Astrocyte of the cerebellum (primary cell): ENCODE measurements around the gene CLEC2A.

Experiments used
- DNase-seq: peaks from one replicate; pipeline ENCODE4 v3.0.0-alpha.2; 2011; ENCODE audit warnings: low read depth
- H3K4me3 ChIP-seq: 2 replicates; pipeline ENCODE4 v1.5.1; 2011; ENCODE audit warnings: mild to moderate bottlenecking, low read depth, low read length, moderate library complexity
- CTCF ChIP-seq: IDR thresholded peaks from 2 replicates; pipeline ENCODE4 v1.5.1; 2012; ENCODE audit warnings: low read length, low read depth, moderate library complexity, mild to moderate bottlenecking; ENCODE audit errors: missing control alignments
- in situ Hi-C: cut with HindIII; loops from 2 replicates; pipeline ENCODE4 v1.10.0; 2017; ENCODE audit warnings: low sequenced_read_pairs

The CLEC2A gene

GRCh38 chr12:9925705-9926393 is 6.3 kb downstream of the CLEC2A start:
- in situ Hi-C loops, result no loop called here
- no peak overlapping the region for H3K4me3 ChIP-seq
- peak; percentile 50 for TF ChIP-seq CTCF
- peak; percentile 16 for DNase-seq

DNA sequence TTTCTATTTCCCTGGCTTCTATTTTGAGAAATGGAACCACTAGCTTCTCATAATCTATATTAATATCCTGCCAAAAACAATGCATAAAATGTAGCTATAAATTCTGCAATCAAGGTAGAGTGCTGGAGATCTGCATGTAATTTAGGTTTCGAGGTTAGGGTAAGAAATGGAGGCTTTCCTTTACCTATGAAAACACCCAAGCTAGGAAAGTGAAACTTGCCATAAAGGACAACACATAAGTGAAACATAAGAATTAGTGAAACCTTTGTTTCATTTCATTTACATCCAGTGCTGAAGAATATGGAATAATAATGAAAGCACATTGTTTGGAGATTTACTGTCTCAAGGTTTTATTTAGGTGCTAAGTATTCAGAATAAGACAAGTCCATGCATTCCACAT is 9.7 kb downstream of the CLEC2A start:
- no peak for DNase-seq
- H3K4me3 ChIP-seq, result no peak overlapping the region
- no peak for TF ChIP-seq CTCF
- in situ Hi-C loops, result no loop called here

DNA sequence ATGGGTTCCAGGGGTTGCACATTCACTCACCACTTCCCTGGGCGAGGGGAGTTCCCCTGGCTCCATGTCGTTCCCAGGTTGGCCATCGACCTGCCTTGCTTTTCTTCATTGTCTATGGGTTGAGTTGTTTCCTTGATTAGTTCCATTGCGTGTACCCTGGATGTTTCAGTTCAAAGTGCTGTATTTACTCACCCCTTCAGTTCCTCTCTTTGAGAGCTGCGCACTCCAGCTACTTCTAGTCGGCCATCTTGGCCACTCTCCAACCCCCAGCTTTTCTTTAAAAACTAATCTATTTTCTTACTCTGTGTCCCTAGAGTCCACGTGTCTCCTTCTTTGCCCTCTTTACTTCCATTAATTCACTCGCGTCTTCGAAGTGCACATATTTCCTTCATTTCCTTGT is 11.7 kb downstream of the CLEC2A start:
- H3K4me3 ChIP-seq, result no peak overlapping the region
- TF ChIP-seq CTCF, result no peak
- DNase-seq, result no peak
- in situ Hi-C loops, result no loop called here

DNA sequence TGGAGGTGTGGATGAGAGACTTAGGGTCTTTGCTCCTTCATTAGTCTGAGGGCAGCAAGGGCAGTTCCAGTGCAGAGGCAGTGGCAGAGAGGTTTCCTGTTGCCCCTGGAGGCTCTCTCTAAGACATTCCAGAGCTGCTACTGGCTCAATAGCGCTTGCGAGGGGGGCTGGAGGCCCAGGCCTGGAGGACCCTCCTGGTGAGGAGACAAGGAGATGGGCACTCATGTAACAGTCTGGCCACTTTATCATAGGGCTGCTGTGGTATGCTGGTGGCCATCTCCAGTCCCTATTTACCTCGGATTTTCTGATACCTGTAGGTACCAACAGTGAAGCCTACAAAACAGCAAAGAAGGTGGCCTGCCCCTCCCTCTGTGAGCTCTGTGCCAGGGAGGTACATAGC is 12.7 kb downstream of the CLEC2A start:
- TF ChIP-seq CTCF, result no peak
- in situ Hi-C loops, result no loop called here
- DNase-seq, result no peak
- H3K4me3 ChIP-seq, result no peak overlapping the region

DNA sequence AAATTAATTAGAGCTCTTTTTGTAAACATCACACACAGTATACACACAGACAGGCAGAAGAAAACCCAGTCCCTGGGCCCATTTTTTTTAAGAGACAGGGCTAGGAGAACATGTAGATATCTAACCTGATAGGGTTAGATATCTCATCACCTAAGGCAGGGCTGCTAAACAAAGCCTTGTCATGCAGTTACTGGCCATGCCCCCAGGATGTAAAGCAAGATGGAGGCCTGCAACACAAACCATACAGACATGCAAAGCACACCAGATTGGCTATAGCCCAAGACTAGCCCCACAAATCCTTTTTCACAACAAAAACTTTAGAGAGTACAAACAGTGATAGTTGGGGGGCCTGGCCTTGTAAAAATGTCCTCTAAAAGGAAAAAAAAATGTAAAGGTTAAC is 20.5 kb downstream of the CLEC2A start:
- no peak overlapping the region for H3K4me3 ChIP-seq
- no peak for DNase-seq
- in situ Hi-C loops, result no loop called here
- TF ChIP-seq CTCF, result no peak

DNA sequence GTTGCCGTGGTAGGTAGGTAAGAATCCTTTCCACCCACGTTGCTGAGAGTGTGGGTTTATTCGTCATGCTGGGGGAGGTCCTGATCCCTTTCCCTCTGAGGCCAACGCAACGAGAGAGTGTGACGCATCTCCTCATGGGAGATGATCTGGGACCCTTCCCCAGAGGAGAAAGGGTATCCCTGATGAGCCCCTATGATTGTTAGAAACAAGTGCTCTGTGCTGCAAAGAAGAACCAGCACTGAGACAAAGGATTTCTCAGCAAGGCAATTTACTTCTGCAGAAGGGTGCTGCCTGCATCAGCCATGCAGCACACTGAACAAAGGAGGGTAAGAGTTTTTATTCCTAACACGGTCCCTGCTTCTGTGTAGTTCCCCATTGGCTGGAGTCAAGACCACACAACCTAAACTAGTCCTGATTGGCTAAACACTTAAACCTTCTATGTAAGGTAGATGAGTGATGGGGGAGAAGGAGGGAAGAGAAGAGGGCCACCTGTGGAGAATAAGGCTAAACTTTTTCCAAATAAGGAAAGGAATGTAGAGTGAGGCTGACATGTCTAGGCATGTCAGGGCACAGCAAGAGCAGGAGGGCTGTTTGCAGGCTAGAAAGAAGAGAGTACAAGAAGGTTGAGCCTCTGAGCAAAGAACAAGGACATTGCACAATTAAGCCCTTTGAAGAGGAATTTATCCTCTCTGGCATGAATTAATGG is 21.3 kb downstream of the CLEC2A start:
- in situ Hi-C loops, result no loop called here
- no peak overlapping the region for H3K4me3 ChIP-seq
- DNase-seq, result no peak
- TF ChIP-seq CTCF, result no peak
